Mesenchymal stem cell (in vitro differentiated cells and primary cell): Measurements from ENCODE around the gene S100A7A.

Source experiments
- DNase-seq: peaks from one replicate; pipeline ENCODE4 v3.0.0-alpha.2; 2013
- H2AFZ ChIP-seq: one replicate; pipeline ENCODE4 v1.6.1; 2013; ENCODE audit warnings: low read depth, mild to moderate bottlenecking, control low read depth, inconsistent platforms, low read length, moderate library complexity
- H2AK5ac ChIP-seq: 2 replicates; pipeline ENCODE4 v1.6.1; 2013; ENCODE audit warnings: low read length, moderate library complexity, mild to moderate bottlenecking, inconsistent platforms; ENCODE audit not compliant: severe bottlenecking
- H2BK120ac ChIP-seq: one replicate; pipeline ENCODE4 v1.6.1; 2013; ENCODE audit warnings: low read depth, mild to moderate bottlenecking, inconsistent platforms, low read length, moderate library complexity
- H2BK12ac ChIP-seq, 2 experiments: one replicate each; pipeline ENCODE4 v1.6.1; 2013; ENCODE audit warnings: inconsistent platforms in 2 of 2, low read length in 2 of 2, mild to moderate bottlenecking in 2 of 2, moderate library complexity in 2 of 2, control low read depth in 1 of 2
- H2BK15ac ChIP-seq: one replicate; pipeline ENCODE4 v1.6.1; 2013; ENCODE audit warnings: mild to moderate bottlenecking, low read depth, inconsistent platforms; ENCODE audit not compliant: poor library complexity, severe bottlenecking
- H2BK5ac ChIP-seq: 2 replicates; pipeline ENCODE4 v1.6.1; 2013; ENCODE audit warnings: low read depth, mild to moderate bottlenecking, low read length, control low read depth, inconsistent platforms; ENCODE audit not compliant: poor library complexity, severe bottlenecking
- H3K14ac ChIP-seq, 2 experiments: one replicate each; pipeline ENCODE4 v1.6.1; 2013; ENCODE audit warnings: inconsistent platforms in 2 of 2, low read length in 2 of 2, control low read depth in 1 of 2, mild to moderate bottlenecking in 1 of 2, moderate library complexity in 1 of 2
- H3K18ac ChIP-seq, 2 experiments: one replicate each; pipeline ENCODE4 v1.6.1; 2013; ENCODE audit warnings: inconsistent platforms in 2 of 2, low read length in 2 of 2, control low read depth in 1 of 2, low read depth in 1 of 2, mild to moderate bottlenecking in 1 of 2
- H3K23ac ChIP-seq, 2 experiments: one replicate each; pipeline ENCODE4 v1.6.1; 2013; ENCODE audit warnings: inconsistent platforms in 2 of 2, low read length in 2 of 2, mild to moderate bottlenecking in 2 of 2, moderate library complexity in 2 of 2, control low read depth in 1 of 2
- H3K27ac ChIP-seq: 2 replicates; pipeline ENCODE4 v1.5.1; 2013; ENCODE audit warnings: mild to moderate bottlenecking, moderate library complexity, low read length, control low read depth, inconsistent platforms; ENCODE audit not compliant: poor library complexity, severe bottlenecking
- H3K27me3 ChIP-seq, 2 experiments: 2 replicates each; pipeline versions ENCODE4 v1.6.1 to v1.7.0; 2013; ENCODE audit warnings: low read length in 2 of 2, mild to moderate bottlenecking in 2 of 2, moderate library complexity in 2 of 2, control low read depth in 1 of 2, inconsistent platforms in 1 of 2; ENCODE audit not compliant: control insufficient read depth in 1 of 2, insufficient read depth in 1 of 2
- H3K36me3 ChIP-seq, 2 experiments: 2 replicates each; pipeline versions ENCODE4 v1.6.1 to v1.7.0; 2013; ENCODE audit warnings: low read length in 2 of 2, control low read depth in 1 of 2, inconsistent platforms in 1 of 2, low read depth in 1 of 2, mild to moderate bottlenecking in 1 of 2; ENCODE audit not compliant: insufficient read depth in 2 of 2, control insufficient read depth in 1 of 2
- H3K4ac ChIP-seq, 2 experiments: one replicate each; pipeline ENCODE4 v1.6.1; 2013; ENCODE audit warnings: inconsistent platforms in 2 of 2, low read length in 2 of 2, mild to moderate bottlenecking in 2 of 2, moderate library complexity in 2 of 2, control low read depth in 1 of 2, low read depth in 1 of 2
- H3K4me1 ChIP-seq: 2 replicates; pipeline ENCODE4 v1.6.1; 2013; ENCODE audit warnings: low read depth, low read length, control low read depth; ENCODE audit not compliant: control insufficient read depth, insufficient read depth
- H3K4me2 ChIP-seq: 2 replicates; pipeline ENCODE4 v1.6.1; 2013; ENCODE audit warnings: low read length, mild to moderate bottlenecking, inconsistent platforms; ENCODE audit not compliant: poor library complexity, severe bottlenecking
- H3K4me3 ChIP-seq, 2 experiments: 2 replicates each; pipeline versions ENCODE4 v1.5.1 to v1.7.0; 2013; ENCODE audit warnings: low read length in 2 of 2, mild to moderate bottlenecking in 2 of 2, control low read depth in 1 of 2, low read depth in 1 of 2; ENCODE audit not compliant: insufficient read depth in 1 of 2
- H3K79me1 ChIP-seq: replicated peaks from 2 replicates; pipeline ENCODE4 v1.6.1; 2013; ENCODE audit warnings: mild to moderate bottlenecking, control low read depth, low read length, inconsistent platforms; ENCODE audit not compliant: poor library complexity, severe bottlenecking
- H3K9ac ChIP-seq: 2 replicates; pipeline ENCODE4 v1.7.0; 2013; ENCODE audit warnings: mild to moderate bottlenecking, low read length, moderate library complexity
- H3K9me3 ChIP-seq: 2 replicates; pipeline ENCODE4 v1.7.0; 2013; ENCODE audit warnings: mild to moderate bottlenecking, low read length; ENCODE audit not compliant: control insufficient read depth
- H4K8ac ChIP-seq: one replicate; pipeline ENCODE4 v1.6.1; 2013; ENCODE audit warnings: inconsistent platforms, mild to moderate bottlenecking, low read length, moderate library complexity
- H4K91ac ChIP-seq: one replicate; pipeline ENCODE4 v1.6.1; 2013; ENCODE audit warnings: mild to moderate bottlenecking, low read length, inconsistent platforms
- WGBS: methylation state at CpG from one replicate; pipeline ENCODE4 v1.1.7; 2013; ENCODE audit warnings: mixed read lengths; 5-methylcytosine and 5-hydroxymethylcytosine counted together

S100A7A gene

GRCh38 chr1:153371231-153371630, 45.1 kb upstream of the S100A7A start:
- Histone ChIP-seq H4K91ac (no peak overlapping the region), H4K8ac (no peak overlapping the region), H3K9ac (no peak overlapping the region), H2BK15ac (no peak overlapping the region), H3K4me3 (no peak overlapping the region), H2AK5ac (no peak overlapping the region), H3K4ac (no peak overlapping the region), H2BK120ac (no peak overlapping the region), H3K18ac (no peak overlapping the region), H3K23ac (no peak overlapping the region), H3K36me3 (no peaks in the 10 kb centered on the region), H2BK5ac (no peak overlapping the region), H3K4me2 (no peak overlapping the region), H2AFZ (no peak overlapping the region), H3K9me3 (no peaks in the 10 kb centered on the region), H2BK12ac (no peak overlapping the region), H3K27me3 (peaks cover 0 to 47% of the 10 kb centered on the region in 2 experiments), H3K14ac (no peak overlapping the region), H3K79me1 (no peaks in the 10 kb centered on the region), H3K27ac (no peak overlapping the region), H3K4me1 (no peaks in the 10 kb centered on the region)
- WGBS = 78% methylated on average over 1 of the region's 1 CpG
- no peak for DNase-seq

- H3K23ac ChIP-seq = no peak overlapping the region
- H3K27me3 ChIP-seq = peaks cover 0 to 41% of the 10 kb centered on the region in 2 experiments
- H4K8ac ChIP-seq = no peak overlapping the region
- no peaks in the 10 kb centered on the region for H3K9me3 ChIP-seq
- no peak for DNase-seq
- no peaks in the 10 kb centered on the region for H3K4me1 ChIP-seq
- H3K36me3 ChIP-seq = no peaks in the 10 kb centered on the region
- H2AFZ ChIP-seq = no peak overlapping the region
- H3K79me1 ChIP-seq = no peaks in the 10 kb centered on the region
- H3K14ac ChIP-seq = no peak overlapping the region
- no peak overlapping the region for H3K27ac ChIP-seq
- no peak overlapping the region for H2BK120ac ChIP-seq
- no peak overlapping the region for H3K4me2 ChIP-seq
- H2BK12ac ChIP-seq = no peak overlapping the region
- WGBS = 69% methylated on average over 2 of the region's 2 CpGs
- no peak overlapping the region for H3K18ac ChIP-seq
- no peak overlapping the region for H2AK5ac ChIP-seq
- no peak overlapping the region for H3K4ac ChIP-seq
- no peak overlapping the region for H2BK15ac ChIP-seq
- H4K91ac ChIP-seq = no peak overlapping the region
- H3K9ac ChIP-seq = no peak overlapping the region
- H3K4me3 ChIP-seq = no peak overlapping the region
- H2BK5ac ChIP-seq = no peak overlapping the region
Measured at GRCh38 chr1:153372571-153372970, 43.7 kb upstream of the S100A7A start.

GRCh38 chr1:153374071-153374470, 42.2 kb upstream of the S100A7A start:
- Histone ChIP-seq H2BK12ac (no peak overlapping the region), H3K9me3 (no peaks in the 10 kb centered on the region), H3K9ac (no peak overlapping the region), H2AK5ac (no peak overlapping the region), H3K79me1 (no peaks in the 10 kb centered on the region), H4K91ac (no peak overlapping the region), H3K4me3 (no peak overlapping the region), H3K18ac (no peak overlapping the region), H2BK120ac (no peak overlapping the region), H3K27me3 (peaks cover 0 to 46% of the 10 kb centered on the region in 2 experiments), H3K4ac (no peak overlapping the region), H3K4me2 (no peak overlapping the region), H3K14ac (no peak overlapping the region), H4K8ac (no peak overlapping the region), H2BK5ac (no peak overlapping the region), H3K36me3 (no peaks in the 10 kb centered on the region), H2BK15ac (no peak overlapping the region), H3K27ac (no peak overlapping the region), H2AFZ (no peak overlapping the region), H3K4me1 (no peaks in the 10 kb centered on the region), H3K23ac (no peak overlapping the region)
- no peak for DNase-seq
- WGBS = 42% methylated on average over 2 of the region's 2 CpGs

DNA sequence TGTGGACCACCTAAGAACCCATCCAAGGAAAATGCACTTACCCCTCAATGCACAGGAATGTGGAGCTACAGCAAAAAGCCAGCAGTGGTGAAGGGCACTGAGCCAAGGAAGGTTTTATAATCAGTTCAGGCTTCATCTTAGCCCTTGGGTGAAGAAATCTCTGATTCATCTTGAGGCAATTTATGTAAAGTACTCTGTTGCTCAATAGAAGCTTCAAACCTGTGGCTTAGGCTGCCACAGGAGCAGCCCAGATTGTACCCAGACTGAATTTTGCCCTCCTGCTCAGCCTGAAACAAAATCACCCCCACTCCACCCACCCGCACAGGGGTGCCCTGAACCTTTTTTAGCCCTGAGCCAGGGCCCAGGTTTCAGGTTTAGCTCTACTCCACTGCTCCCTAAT, 40.8 kb upstream of the S100A7A start, which contains the start of gene S100A12:
S100A12 (minus strand) TSS at position 111 of the 400 bp plus-strand sequence. CDS start 1,029 bp downstream, outside the sequence.
- Histone ChIP-seq H3K4me2 (no peak within 1 kb of the TSS), H3K14ac (no peak within 1 kb of the TSS), H3K4me1 (no peaks in the 10 kb centered on the region), H2AK5ac (no peak within 1 kb of the TSS), H3K23ac (no peak within 1 kb of the TSS), H3K4ac (no peak within 1 kb of the TSS), H3K36me3 (no peaks in the 10 kb centered on the region), H2BK12ac (no peak within 1 kb of the TSS), H3K27me3 (peaks cover 0 to 48% of the 10 kb centered on the region in 2 experiments), H3K9ac (peak within 1 kb of the TSS; percentile 16), H3K79me1 (no peaks in the 10 kb centered on the region), H2BK5ac (no peak within 1 kb of the TSS), H2AFZ (no peak within 1 kb of the TSS), H2BK15ac (no peak within 1 kb of the TSS), H2BK120ac (no peak within 1 kb of the TSS), H3K27ac (no peak within 1 kb of the TSS), H4K91ac (no peak within 1 kb of the TSS), H3K4me3 (no peak within 1 kb of the TSS), H3K9me3 (peaks cover 2% of the 10 kb centered on the region), H3K18ac (no peak within 1 kb of the TSS), H4K8ac (no peak within 1 kb of the TSS)
- DNase-seq = peak; percentile 2
- no CpG with 5 or more reads among the region's 1 CpG for WGBS
